Suppressor macrophage treated with lipopolysaccharide for 1 hour (primary cell): ENCODE measurements around the gene RNF112.
"Not testable (repeated sequence)": the region's sequence is repeated elsewhere in the genome, so short reads cannot be mapped to it uniquely, and the experiment has no call there.

Experiments used
- DNase-seq, 3 donors: peaks; one replicate each; pipeline ENCODE4 v3.0.0-alpha.2; 2020 to 2022

RNF112 gene

GRCh38 chr17:19414396-19415280 is 3.6 kb downstream of the RNF112 start:
- no peak for DNase-seq

DNA sequence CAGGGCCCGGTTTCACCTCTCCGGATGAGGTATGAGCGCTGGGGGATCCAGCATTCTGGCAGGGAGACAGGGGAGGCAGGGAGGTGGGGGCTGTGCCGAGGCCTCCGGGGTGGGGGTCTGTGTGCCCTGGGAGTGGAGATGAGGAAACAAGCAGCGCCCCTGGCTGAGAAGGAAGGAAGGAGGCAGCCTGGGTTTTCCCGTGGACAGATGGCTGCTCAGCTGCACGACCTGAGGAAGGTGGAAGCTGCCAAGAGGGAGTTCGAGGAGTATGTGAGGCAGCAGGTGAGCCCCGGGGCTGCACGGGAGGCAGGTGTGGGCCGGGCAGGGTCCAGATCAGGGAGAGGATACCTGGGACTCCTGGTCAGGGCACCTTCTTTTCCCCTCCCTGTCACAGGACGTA is 4.3 kb downstream of the RNF112 start:
- DNase-seq: no peak

GRCh38 chr17:19415806-19416775 is 5.1 kb downstream of the RNF112 start:
- no peak for DNase-seq

- DNase-seq: peak; percentile 45 to 61 (median 61)
Observed at GRCh38 chr17:19417611-19418010, 6.6 kb downstream of the RNF112 start.

DNA sequence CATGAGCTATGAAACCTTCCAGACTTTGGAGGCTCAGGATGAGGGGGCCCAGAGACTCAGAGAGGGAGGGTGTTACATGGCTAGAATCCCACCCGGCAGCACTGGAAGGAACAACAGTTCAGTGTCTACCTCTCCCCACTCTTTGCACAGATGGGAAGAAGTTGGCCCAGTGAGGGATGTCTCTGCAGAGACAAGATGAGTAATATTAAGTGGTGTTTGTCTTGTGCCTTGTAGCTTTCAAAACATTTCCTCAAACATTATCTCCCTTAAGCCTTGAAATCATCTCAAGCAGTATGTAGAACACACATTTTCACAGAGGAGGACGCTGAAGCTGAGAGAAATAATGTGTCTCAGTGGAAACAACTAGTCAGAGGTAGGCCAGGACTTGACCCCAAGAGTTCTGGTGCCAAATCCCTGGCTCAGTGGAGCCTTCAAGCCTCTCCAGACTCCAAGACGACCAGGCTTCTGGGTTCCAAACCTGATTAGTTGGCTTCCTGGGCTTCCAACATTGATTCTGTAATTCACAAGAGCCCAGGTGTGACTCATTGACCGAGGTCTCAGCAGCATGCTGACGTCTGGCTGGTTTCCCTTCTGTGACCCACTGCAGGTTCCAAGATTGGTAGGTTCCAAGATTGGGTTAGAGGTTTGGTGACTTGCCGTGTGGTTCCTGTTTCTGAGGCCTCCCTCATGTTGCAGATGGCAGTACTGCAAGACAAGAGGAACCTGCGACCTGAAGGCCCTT is 7.4 kb downstream of the RNF112 start:
- DNase-seq: peak; percentile 71 to 80 (median 77)

- no peak for DNase-seq
Observed at GRCh38 chr17:19421219-19421618, 10.2 kb downstream of the RNF112 start.

- DNase-seq: no peak
Observed at GRCh38 chr17:19421926-19422325, 10.9 kb downstream of the RNF112 start.

GRCh38 chr17:19424934-19425868 is 14.2 kb downstream of the RNF112 start:
- peak in 2 of 3 donors; percentile 43 to 48 for DNase-seq

GRCh38 chr17:19426631-19427030 is 15.6 kb downstream of the RNF112 start:
- no peak for DNase-seq

- DNase-seq: no peak
Observed at GRCh38 chr17:19431691-19432090, 20.7 kb downstream of the RNF112 start.

GRCh38 chr17:19433255-19433654 is 22.2 kb downstream of the RNF112 start:
- no peak for DNase-seq

- DNase-seq: no peak
Observed at GRCh38 chr17:19433727-19434340, 22.8 kb downstream of the RNF112 start.

GRCh38 chr17:19440421-19440820 is 29.4 kb downstream of the RNF112 start:
- DNase-seq: no peak

GRCh38 chr17:19441288-19441687 is 30.3 kb downstream of the RNF112 start:
- not testable (repeated sequence) for DNase-seq

DNA sequence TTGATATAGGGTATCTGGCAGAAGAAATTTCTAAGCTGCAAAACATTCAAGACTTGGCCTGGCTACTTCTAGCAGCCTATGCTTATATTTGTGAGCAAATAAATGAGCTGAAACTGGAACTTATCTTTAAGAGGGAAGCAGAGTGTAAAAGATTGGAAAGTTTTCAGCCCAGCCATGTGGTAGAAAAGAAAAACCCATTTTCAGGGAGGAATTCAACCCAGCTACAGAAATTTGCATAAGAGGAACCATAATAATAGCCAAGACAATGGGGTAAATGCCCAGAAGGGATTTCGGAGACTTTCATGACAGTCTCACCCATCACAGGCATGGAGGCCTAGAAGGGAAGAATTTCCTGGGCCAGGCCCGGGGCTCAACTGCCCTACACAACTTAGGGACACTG is 31.7 kb downstream of the RNF112 start:
- DNase-seq: peak; percentile 26 to 66 (median 51)

- DNase-seq: no peak
Observed at GRCh38 chr17:19443148-19443547, 32.1 kb downstream of the RNF112 start.

GRCh38 chr17:19445105-19445504 is 34.1 kb downstream of the RNF112 start:
- no peak for DNase-seq

GRCh38 chr17:19446577-19446976 is 35.5 kb downstream of the RNF112 start:
- not testable (repeated sequence) for DNase-seq

- DNase-seq: peak; percentile 81 to 89 (median 88)
Observed at GRCh38 chr17:19447085-19447583, 36.1 kb downstream of the RNF112 start.

GRCh38 chr17:19448341-19449268 is 37.6 kb downstream of the RNF112 start:
- peak; percentile 48 to 76 (median 50) for DNase-seq
